Endothelial cell of umbilical vein (primary cell): ENCODE results near the gene VIPAS39.

Source experiments
- CTCF ChIP-seq, 2 donors: IDR thresholded peaks; 1 replicate in 1 of 2; 2 replicates in 1 of 2; pipeline ENCODE4 v1.5.1; 2011; ENCODE audit warnings: low read length in 2 of 2, mild to moderate bottlenecking in 2 of 2, moderate library complexity in 2 of 2, control low read depth in 1 of 2, inconsistent platforms in 1 of 2, low read depth in 1 of 2; ENCODE audit not compliant: insufficient read depth in 1 of 2; ENCODE audit errors: extremely low read depth in 1 of 2
- EZH2 ChIP-seq: IDR thresholded peaks from 2 replicates; pipeline ENCODE4 v1.6.1; 2012; ENCODE audit warnings: borderline replicate concordance, low read depth, mild to moderate bottlenecking, moderate library complexity, low read length, inconsistent platforms; ENCODE audit not compliant: severe bottlenecking
- JUN ChIP-seq: IDR thresholded peaks from 2 replicates; pipeline ENCODE4 v1.6.1; 2011; ENCODE audit warnings: borderline replicate concordance, low read depth; ENCODE audit not compliant: insufficient read length, insufficient read depth
- MAX ChIP-seq: IDR thresholded peaks from 2 replicates; pipeline ENCODE4 v1.6.1; 2011; ENCODE audit not compliant: insufficient read depth, insufficient read length
- POLR2A ChIP-seq: IDR thresholded peaks from 2 replicates; pipeline ENCODE4 v1.6.1; 2012; ENCODE audit warnings: low read depth, mild to moderate bottlenecking, control low read depth, low read length

- TF ChIP-seq MAX: no peak
- no peak for TF ChIP-seq CTCF (IDR thresholded peaks at IDR 0.05; ENCODE audit: extremely low read depth in 1 of 2, insufficient read depth in 1 of 2, low read depth in 1 of 2, low read length in 2 of 2)
- no peak for TF ChIP-seq EZH2
- no peak for TF ChIP-seq JUN
- no peak for TF ChIP-seq POLR2A
Observed at GRCh38 chr14:77455966-77456640, 1.3 kb downstream of the VIPAS39 start.
